DOHH2 (cell line): Measurements from ENCODE around the gene COL4A1.

Source experiments
- H3F3A ChIP-seq: fragments of 200-600 bp; sonication (generic), shearing (Covaris generic); 2 replicates; pipeline ENCODE4 v1.6.0; 2016; ENCODE audit warnings: antibody characterized with exemption, mild to moderate bottlenecking; ENCODE audit not compliant: control insufficient read depth, insufficient read depth
- H3K27ac ChIP-seq: fragments of 200-600 bp; sonication (generic); 2 replicates; pipeline ENCODE4 v1.5.1; 2014; ENCODE audit warnings: low read depth, mild to moderate bottlenecking, low read length, moderate library complexity
- H3K27me3 ChIP-seq: fragments of 200-600 bp; sonication (generic); 2 replicates; pipeline ENCODE4 v1.6.1; 2014; ENCODE audit warnings: mild to moderate bottlenecking, low read length, mixed read lengths; ENCODE audit not compliant: control insufficient read depth
- H3K36me3 ChIP-seq: fragments of 200-600 bp; sonication (generic); 2 replicates; pipeline ENCODE4 v1.6.1; 2014; ENCODE audit warnings: mild to moderate bottlenecking, low read length, moderate library complexity, mixed read lengths; ENCODE audit not compliant: control insufficient read depth
- H3K4me1 ChIP-seq: fragments of 200-600 bp; sonication (generic); 2 replicates; pipeline ENCODE4 v1.6.1; 2014; ENCODE audit warnings: mild to moderate bottlenecking, low read length, mixed read lengths; ENCODE audit not compliant: control insufficient read depth
- H3K4me2 ChIP-seq: fragments of 200-600 bp; sonication (generic); 2 replicates; pipeline ENCODE4 v1.6.0; 2014; ENCODE audit warnings: mild to moderate bottlenecking, low read length, moderate library complexity
- H3K4me3 ChIP-seq: fragments of 200-600 bp; sonication (generic); 2 replicates; pipeline ENCODE4 v1.5.1; 2014; ENCODE audit warnings: mild to moderate bottlenecking, low read length, mixed read lengths
- H3K79me2 ChIP-seq: fragments of 200-600 bp; sonication (generic); 2 replicates; pipeline ENCODE4 v1.6.1; 2014; ENCODE audit warnings: mild to moderate bottlenecking, low read length, mixed read lengths; ENCODE audit not compliant: control insufficient read depth
- H3K9me2 ChIP-seq: fragments of 200-600 bp; sonication (generic); replicated peaks from 2 replicates; pipeline ENCODE4 v1.6.1; 2014; ENCODE audit warnings: mild to moderate bottlenecking, low read length, mixed read lengths; ENCODE audit not compliant: control insufficient read depth
- H3K9me3 ChIP-seq: fragments of 200-600 bp; sonication (generic); 2 replicates; pipeline ENCODE4 v1.6.1; 2014; ENCODE audit warnings: antibody characterized with exemption, low read length, mixed read lengths; ENCODE audit not compliant: control insufficient read depth, insufficient read depth
- H4K20me1 ChIP-seq: fragments of 200-600 bp; sonication (generic); 2 replicates; pipeline ENCODE4 v1.6.0; 2014; ENCODE audit warnings: low read depth, mild to moderate bottlenecking, antibody characterized with exemption, low read length, moderate library complexity; ENCODE audit not compliant: control insufficient read depth, insufficient read depth
- EZH2phosphoT487 ChIP-seq: fragments of 200-600 bp; sonication (generic); IDR thresholded peaks from 2 replicates; pipeline ENCODE4 v1.6.1; 2017; ENCODE audit warnings: borderline replicate concordance, mild to moderate bottlenecking, antibody characterized with exemption, low read length, moderate library complexity, mixed read lengths
- TF ChIP-seq, protein P1 (sequence below): fragments of 200-600 bp; sonication (generic); IDR thresholded peaks from one replicate; pipeline ENCODE4 v1.5.1; 2014; ENCODE audit warnings: antibody characterized with exemption, mild to moderate bottlenecking, low read depth, low read length; ENCODE audit not compliant: poor library complexity, severe bottlenecking

The COL4A1 gene

GRCh38 chr13:110192472-110192871 is 114.5 kb downstream of the COL4A1 start:
- Histone ChIP-seq H3K4me1 (no peaks in the 10 kb centered on the region), H3F3A (no peaks in the 10 kb centered on the region), H3K79me2 (no peaks in the 10 kb centered on the region), H3K4me2 (no peak overlapping the region), H3K4me3 (no peak overlapping the region), H3K36me3 (no peaks in the 10 kb centered on the region), H4K20me1 (no peaks in the 10 kb centered on the region), H3K27ac (no peak overlapping the region), H3K27me3 (no peaks in the 10 kb centered on the region), H3K9me3 (no peaks in the 10 kb centered on the region), H3K9me2 (no peaks in the 10 kb centered on the region)
- TF ChIP-seq, protein P1, sequence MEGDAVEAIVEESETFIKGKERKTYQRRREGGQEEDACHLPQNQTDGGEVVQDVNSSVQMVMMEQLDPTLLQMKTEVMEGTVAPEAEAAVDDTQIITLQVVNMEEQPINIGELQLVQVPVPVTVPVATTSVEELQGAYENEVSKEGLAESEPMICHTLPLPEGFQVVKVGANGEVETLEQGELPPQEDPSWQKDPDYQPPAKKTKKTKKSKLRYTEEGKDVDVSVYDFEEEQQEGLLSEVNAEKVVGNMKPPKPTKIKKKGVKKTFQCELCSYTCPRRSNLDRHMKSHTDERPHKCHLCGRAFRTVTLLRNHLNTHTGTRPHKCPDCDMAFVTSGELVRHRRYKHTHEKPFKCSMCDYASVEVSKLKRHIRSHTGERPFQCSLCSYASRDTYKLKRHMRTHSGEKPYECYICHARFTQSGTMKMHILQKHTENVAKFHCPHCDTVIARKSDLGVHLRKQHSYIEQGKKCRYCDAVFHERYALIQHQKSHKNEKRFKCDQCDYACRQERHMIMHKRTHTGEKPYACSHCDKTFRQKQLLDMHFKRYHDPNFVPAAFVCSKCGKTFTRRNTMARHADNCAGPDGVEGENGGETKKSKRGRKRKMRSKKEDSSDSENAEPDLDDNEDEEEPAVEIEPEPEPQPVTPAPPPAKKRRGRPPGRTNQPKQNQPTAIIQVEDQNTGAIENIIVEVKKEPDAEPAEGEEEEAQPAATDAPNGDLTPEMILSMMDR: no peak
- TF ChIP-seq EZH2phosphoT487: no peak

DNA sequence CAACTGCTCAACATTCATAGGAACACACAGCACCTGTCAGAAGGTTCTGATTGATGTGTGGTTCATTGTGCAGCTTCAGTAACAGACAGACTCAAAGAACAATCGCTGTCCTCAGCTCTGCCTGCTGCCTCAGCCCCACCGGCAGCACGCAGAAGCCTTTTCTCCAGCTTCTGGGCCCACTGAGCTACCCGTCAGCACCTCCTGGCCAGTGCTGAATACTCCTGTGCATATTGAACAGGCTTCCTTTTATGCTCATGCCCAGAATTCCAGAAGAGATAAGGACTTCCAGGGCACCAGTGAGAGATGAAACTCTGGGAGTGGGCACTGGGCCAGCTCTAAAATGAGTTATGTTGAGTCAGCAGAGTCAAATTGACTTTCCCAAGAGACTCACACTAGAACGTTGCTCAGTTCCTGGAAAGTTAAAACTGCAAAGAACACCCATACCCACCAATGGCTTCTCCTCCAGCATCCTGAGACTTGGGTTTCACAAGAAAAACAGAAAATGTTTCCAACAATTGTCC is 119.3 kb downstream of the COL4A1 start:
- Histone ChIP-seq H3K4me2 (no peak overlapping the region), H3K9me3 (no peaks in the 10 kb centered on the region), H3K9me2 (no peaks in the 10 kb centered on the region), H4K20me1 (no peaks in the 10 kb centered on the region), H3K27ac (no peak overlapping the region), H3K79me2 (no peaks in the 10 kb centered on the region), H3K27me3 (no peaks in the 10 kb centered on the region), H3F3A (no peaks in the 10 kb centered on the region), H3K4me3 (no peak overlapping the region), H3K4me1 (no peaks in the 10 kb centered on the region), H3K36me3 (no peaks in the 10 kb centered on the region)
- no peak for TF ChIP-seq EZH2phosphoT487
- TF ChIP-seq, protein P1: no peak

DNA sequence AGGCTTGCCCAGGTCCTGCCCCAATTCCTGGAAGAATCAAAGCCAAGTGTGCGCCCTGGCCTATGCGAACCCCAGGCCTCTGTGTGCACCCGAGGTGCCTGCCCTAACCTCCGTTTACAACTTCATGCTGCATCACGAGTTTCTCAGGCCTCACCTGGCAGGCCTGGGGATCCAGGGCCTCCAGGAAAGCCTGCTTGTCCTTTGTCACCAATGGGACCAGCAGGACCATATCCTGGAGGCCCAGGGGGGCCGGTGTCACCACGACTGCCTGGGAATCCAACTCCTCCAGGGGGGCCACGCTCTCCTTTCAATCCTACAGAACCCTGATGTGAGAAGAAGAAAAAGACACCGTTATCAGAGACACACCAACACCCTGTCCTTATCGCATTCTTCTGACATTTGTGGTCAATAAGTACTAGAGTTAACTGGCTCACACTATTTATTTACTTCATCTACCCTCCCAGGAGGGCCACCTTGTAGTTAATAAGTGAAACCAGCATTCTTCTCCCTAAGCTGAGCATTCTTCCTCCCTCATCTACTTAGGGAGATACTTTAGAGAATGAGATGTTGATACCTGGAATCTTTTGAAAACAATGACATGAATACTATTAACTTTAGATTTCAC is 120.6 kb downstream of the COL4A1 start:
- H3K27me3 ChIP-seq: no peaks in the 10 kb centered on the region
- H3K79me2 ChIP-seq: no peaks in the 10 kb centered on the region
- no peaks in the 10 kb centered on the region for H3F3A ChIP-seq
- no peaks in the 10 kb centered on the region for H3K4me1 ChIP-seq
- H3K9me2 ChIP-seq: no peaks in the 10 kb centered on the region
- H3K4me2 ChIP-seq: no peak overlapping the region
- no peak for TF ChIP-seq EZH2phosphoT487
- TF ChIP-seq, protein P1: no peak
- H3K27ac ChIP-seq: no peak overlapping the region
- H4K20me1 ChIP-seq: no peaks in the 10 kb centered on the region
- no peaks in the 10 kb centered on the region for H3K9me3 ChIP-seq
- no peak overlapping the region for H3K4me3 ChIP-seq
- H3K36me3 ChIP-seq: no peaks in the 10 kb centered on the region
